ENCODE measurements around the gene GEMIN5.

Gene GEMIN5

DNA sequence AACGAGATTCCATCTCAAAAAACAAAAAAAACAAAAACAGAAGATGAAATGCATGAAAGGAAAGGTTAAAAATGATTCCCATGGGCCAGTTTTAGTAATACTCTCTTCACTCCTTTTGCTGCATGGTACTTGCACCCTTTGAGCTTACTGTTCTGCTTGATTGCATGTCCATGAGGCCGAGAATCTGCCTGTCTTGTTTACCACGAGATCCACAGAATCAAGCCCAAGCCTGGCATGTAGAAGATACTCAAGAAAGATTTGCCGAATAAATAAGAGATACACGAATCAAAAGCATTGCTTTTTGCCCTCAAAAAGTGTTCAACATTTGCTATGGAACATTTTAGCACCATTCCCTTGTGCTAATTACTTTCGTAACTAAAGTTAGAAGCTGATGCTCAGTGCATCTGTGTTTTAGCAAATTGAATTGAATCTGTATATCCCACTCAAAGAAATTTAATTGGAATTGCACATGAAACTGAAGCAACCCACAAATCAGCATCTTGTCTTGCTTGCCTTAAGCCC is 88.7 kb downstream of the GEMIN5 start:
- no peak for DNase-seq (ENCODE audit: low read depth)

DNA sequence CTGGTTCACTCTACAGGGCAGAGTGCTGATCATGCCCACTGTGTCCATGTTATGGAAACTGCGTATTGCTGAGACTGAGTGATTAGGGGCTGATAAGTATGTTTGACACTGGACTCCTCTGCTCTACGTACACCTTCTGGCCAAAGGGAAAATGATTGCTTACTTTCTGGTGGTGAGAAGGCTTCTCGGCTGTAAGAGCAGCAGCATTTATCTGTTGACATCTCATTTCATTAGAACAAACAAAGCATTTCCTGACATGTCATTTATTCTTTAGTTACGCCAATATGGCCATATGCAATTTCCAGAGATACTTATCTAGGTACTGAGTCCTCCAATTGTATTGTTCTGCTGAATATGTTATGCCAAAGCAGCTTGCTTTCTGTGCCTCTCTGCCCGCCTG is 93.2 kb downstream of the GEMIN5 start:
- DNase-seq (ENCODE audit: low read depth): no peak

DNA sequence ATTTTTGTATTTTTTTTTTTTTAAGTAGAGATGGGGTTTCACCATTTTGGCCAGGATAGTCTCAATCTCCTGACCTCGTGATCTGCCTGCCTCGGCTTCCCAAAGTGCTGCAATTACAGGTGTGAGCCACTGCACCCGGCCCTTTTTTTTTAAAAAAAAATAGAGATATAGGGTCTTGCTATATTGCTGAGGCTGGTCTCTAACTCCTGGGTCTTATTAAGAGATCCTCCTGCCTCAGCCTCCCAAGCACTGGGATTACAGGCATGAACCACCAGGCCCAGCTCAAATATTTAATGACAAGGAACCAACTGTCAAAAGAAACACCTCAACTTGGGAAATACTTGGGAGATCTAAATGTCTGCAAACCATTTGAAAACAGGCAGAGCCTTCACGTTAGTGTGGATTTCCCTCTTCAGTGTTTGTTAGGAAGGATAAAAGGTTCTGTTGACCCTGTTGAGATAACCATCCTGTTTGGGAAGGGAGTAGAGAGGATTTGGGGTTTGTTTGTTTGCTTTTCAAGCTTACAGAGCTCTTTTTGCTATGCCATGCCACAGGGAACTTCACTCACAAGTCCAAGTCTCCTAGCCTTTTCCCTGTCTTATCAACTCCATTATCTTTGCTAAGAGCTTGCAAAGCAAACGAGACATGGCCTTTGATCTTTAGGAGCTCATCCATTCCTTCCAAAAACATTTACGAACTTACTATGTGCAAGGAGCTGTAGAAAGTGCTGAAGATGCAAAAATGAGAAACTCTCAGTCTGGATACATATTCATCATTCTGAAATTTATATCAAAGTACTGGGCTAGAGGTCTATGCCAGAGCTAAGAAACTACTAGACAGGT is 95.1 kb downstream of the GEMIN5 start:
- DNase-seq (ENCODE audit: low read depth): no peak

DNA sequence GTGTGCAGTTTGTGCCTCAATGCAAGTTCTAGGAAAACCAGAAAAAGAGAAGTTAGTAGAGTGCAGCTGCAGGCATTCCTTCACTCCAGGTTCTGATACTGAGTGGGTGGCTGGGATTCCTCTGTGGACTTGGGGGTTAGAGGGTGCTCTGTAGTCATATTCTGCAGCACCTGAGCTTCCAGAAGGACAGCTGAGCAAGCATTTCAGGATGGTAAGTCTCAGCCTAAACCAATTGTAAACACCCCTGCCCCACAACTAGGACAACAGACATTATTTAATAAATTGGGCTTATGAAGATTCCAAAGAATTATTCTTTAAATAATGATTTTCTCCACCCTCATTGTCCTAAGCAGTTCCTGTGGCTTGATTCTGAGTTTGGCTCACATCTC is 96.7 kb downstream of the GEMIN5 start:
- DNase-seq (ENCODE audit: low read depth): no peak

DNA sequence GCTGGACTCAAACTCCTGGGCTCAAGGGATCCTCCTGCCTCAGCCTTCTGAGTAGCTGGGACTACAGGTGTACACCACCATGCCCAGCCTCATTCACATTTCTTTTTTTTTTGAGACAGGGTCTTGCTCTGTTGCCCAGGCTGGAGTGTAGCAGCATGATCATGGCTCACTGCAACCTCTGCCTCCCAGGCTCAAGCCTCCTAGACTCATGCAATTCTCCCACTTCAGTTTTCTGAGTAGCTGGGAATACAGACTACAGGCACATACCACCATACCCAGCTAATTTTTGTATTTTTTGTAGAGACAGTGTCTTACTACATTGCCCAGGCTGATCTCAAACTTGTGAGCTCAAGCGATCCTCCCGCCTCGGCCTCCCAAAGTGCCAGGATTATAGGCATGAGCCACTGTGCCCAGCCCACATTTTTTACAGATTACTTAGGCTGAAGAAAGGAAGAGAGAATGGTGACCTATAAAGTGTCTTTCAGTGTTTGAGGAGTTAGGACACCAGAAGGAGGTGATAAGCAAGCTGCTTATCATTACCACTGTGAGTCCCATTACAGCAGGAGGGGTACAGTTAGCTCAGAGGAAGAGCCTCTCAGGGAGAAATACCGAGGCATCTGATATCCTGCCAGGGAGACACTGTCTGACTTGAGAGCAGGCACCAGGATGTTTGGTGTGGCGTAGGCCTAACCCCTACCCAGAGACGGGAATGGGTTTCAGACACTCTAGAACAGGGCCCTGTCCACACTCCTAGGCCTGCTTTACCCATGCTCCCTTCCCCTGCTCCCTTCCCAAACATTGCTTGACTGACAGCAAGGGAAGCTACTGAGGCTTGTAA is 97.4 kb downstream of the GEMIN5 start:
- DNase-seq (ENCODE audit: low read depth): no peak
